WTC11 (cell line): Measurements from ENCODE around the gene PGM2L1.

Experiments used
- NFYB ChIP-seq: sonication (generic); formaldehyde crosslinking; conservative IDR thresholded peaks from 2 replicates; pipeline ENCODE4 v1.8.0; 2022; ENCODE audit warnings: low read depth, missing genetic modification reagents
- NR3C1 ChIP-seq: sonication (generic); formaldehyde crosslinking; conservative IDR thresholded peaks from 2 replicates; pipeline ENCODE4 v1.8.1; 2023; ENCODE audit warnings: low read depth, mild to moderate bottlenecking, missing genetic modification reagents
- RORB ChIP-seq: fragments of 250-450 bp; sonication (Bioruptor Pico); IDR thresholded peaks from 2 replicates; pipeline ENCODE4 v1.9.0; 2021; ENCODE audit warnings: mild to moderate bottlenecking
- TF ChIP-seq, protein P1 (sequence below): sonication (generic); formaldehyde crosslinking; IDR thresholded peaks from 2 replicates; pipeline ENCODE4 v1.8.1; 2022; ENCODE audit warnings: low read depth, missing genetic modification reagents, borderline replicate concordance
- TF ChIP-seq, protein P2 (sequence below): sonication (generic); formaldehyde crosslinking; IDR thresholded peaks from 2 replicates; pipeline ENCODE4 v1.8.0; 2022; ENCODE audit warnings: mild to moderate bottlenecking, missing genetic modification reagents
- TF ChIP-seq, protein P3 (sequence below): fragments of 200-600 bp; IDR thresholded peaks from 2 replicates; pipeline ENCODE4 v1.8.0; 2022; ENCODE audit warnings: antibody characterized with exemption

DNA sequence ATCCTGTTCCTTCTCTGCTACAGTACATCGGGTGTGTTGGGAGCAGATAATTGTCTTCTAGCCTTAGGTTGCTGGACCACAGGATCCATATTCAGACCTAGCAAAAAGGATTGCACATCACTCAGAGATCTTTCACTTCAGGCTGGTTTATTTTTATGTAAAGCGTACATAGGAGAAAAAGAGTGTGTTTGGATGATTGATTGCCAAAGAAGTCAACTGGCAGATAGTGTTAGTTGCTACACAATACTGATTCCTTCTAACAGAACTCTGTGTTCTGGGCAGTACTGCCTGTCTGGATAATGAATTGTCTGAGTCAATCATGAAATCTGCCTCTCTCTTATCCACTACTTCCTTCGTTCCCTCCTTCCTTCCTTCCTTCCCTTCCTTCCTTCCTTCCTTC lies 31.0 kb upstream of the PGM2L1 start:
- TF ChIP-seq NR3C1 (CRISPR knock-in tag): no peak
- TF ChIP-seq, protein P1, sequence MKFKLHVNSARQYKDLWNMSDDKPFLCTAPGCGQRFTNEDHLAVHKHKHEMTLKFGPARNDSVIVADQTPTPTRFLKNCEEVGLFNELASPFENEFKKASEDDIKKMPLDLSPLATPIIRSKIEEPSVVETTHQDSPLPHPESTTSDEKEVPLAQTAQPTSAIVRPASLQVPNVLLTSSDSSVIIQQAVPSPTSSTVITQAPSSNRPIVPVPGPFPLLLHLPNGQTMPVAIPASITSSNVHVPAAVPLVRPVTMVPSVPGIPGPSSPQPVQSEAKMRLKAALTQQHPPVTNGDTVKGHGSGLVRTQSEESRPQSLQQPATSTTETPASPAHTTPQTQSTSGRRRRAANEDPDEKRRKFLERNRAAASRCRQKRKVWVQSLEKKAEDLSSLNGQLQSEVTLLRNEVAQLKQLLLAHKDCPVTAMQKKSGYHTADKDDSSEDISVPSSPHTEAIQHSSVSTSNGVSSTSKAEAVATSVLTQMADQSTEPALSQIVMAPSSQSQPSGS (CRISPR knock-in tag): no peak
- TF ChIP-seq, protein P2, sequence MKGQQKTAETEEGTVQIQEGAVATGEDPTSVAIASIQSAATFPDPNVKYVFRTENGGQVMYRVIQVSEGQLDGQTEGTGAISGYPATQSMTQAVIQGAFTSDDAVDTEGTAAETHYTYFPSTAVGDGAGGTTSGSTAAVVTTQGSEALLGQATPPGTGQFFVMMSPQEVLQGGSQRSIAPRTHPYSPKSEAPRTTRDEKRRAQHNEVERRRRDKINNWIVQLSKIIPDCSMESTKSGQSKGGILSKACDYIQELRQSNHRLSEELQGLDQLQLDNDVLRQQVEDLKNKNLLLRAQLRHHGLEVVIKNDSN (CRISPR knock-in tag): no peak
- no peak for TF ChIP-seq RORB (CRISPR knock-in tag)
- TF ChIP-seq, protein P3, sequence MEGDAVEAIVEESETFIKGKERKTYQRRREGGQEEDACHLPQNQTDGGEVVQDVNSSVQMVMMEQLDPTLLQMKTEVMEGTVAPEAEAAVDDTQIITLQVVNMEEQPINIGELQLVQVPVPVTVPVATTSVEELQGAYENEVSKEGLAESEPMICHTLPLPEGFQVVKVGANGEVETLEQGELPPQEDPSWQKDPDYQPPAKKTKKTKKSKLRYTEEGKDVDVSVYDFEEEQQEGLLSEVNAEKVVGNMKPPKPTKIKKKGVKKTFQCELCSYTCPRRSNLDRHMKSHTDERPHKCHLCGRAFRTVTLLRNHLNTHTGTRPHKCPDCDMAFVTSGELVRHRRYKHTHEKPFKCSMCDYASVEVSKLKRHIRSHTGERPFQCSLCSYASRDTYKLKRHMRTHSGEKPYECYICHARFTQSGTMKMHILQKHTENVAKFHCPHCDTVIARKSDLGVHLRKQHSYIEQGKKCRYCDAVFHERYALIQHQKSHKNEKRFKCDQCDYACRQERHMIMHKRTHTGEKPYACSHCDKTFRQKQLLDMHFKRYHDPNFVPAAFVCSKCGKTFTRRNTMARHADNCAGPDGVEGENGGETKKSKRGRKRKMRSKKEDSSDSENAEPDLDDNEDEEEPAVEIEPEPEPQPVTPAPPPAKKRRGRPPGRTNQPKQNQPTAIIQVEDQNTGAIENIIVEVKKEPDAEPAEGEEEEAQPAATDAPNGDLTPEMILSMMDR: no peak
- TF ChIP-seq NFYB (CRISPR knock-in tag): no peak
